WTC11 (cell line): ENCODE results near the gene GRIFIN.

Experiments
- CTCF ChIP-seq: fragments of 200-600 bp; IDR thresholded peaks from 2 replicates; pipeline ENCODE4 v1.8.0; 2022; ENCODE audit warnings: antibody characterized with exemption
- E2F4 ChIP-seq: sonication (generic); formaldehyde crosslinking; IDR thresholded peaks from 2 replicates; pipeline ENCODE4 v1.8.1; 2022; ENCODE audit warnings: low read depth, mild to moderate bottlenecking, moderate library complexity, missing genetic modification reagents, borderline replicate concordance
- NR2C2 ChIP-seq: sonication (generic); formaldehyde crosslinking; IDR thresholded peaks from 2 replicates; pipeline ENCODE4 v1.8.0; 2022; ENCODE audit warnings: mild to moderate bottlenecking, missing genetic modification reagents
- ZNF671 ChIP-seq: fragments of 250-450 bp; sonication (Bioruptor Pico); IDR thresholded peaks from 2 replicates; pipeline ENCODE4 v1.8.0; 2021; ENCODE audit warnings: mild to moderate bottlenecking

GRCh38 chr7:2493205-2494164 lies 17.3 kb upstream of the GRIFIN start:
- TF ChIP-seq CTCF (no peak), E2F4 (no peak), NR2C2 (CRISPR knock-in tag) (no peak), ZNF671 (CRISPR knock-in tag) (no peak)
